ENCODE measurements around the gene CFAP141. TPM values are rescaled to one million over a fixed set of nuclear protein-coding genes. Genes with fewer than 3 reads are reported as not detected.

The CFAP141 gene
- total RNA-seq, 1 experiment from 2014 or later: not detected

DNA sequence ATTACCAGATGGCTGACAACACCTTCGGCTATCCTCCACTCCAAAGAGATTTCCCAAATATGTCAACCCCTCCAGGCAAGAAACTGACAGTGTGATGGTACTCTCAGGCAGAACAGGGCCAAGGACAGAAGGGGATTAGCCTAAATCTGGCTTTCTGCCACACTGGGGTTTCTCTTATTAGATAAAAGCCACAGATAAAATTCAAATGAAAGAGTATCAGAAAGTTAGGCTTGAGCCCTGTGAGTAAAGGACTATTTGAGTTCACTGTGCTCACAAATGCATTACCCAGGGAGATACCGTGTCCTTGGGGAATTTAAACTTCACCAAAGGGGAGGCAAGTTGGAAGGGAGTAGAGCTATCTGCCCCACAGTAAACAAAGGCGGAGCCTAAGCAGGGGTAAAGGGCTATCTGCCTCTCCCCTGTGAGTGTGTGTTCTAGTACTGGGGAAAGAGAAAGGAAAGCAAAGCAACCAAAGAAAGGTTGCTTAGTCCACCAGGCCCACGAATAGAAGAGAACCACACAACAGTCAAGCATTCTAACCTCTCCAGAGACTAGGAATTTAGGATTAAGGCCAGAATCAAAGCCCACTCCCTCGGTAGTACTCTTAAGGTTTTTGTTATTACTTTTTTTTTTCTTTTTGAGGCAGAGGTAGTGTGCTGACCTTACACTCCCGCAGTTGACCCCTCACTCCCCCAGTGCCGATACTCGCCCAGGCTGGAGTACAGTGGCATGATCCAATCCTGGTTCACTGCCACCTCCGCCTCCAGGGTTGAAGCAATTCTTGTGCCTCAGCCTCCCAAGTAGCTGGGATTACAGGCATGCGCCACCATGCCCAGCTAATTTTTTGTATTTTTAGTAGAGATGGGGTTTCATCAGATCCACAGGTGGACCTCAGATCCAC, 27.0 kb downstream of the CFAP141 start:
- peak overlapping the region; percentile 85 for H3K27ac Mint-ChIP-seq
- ATAC-seq (no peak), DNase-seq (ENCODE audit: low spot score) (no peak)
- no peaks in the 10 kb centered on the region for H3K9me3 Mint-ChIP-seq
- peak overlapping the region; percentile 48 for H3K4me3 Mint-ChIP-seq
- CTCF ChIA-PET: interaction anchor here (1.1 to 2.8 kb wide), 2 partner anchors 149 to 156 kb away, joined by 3 to 7 read pairs; no protein-coding TSS in a partner anchor
- no peak for TF ChIP-seq KAT7 (CRISPR knock-in tag; IDR thresholded peaks at IDR 0.05; ENCODE audit: borderline replicate concordance)
- TF ChIP-seq CREM (CRISPR knock-in tag; IDR thresholded peaks at IDR 0.05): no peak
- TF ChIP-seq, protein P1, sequence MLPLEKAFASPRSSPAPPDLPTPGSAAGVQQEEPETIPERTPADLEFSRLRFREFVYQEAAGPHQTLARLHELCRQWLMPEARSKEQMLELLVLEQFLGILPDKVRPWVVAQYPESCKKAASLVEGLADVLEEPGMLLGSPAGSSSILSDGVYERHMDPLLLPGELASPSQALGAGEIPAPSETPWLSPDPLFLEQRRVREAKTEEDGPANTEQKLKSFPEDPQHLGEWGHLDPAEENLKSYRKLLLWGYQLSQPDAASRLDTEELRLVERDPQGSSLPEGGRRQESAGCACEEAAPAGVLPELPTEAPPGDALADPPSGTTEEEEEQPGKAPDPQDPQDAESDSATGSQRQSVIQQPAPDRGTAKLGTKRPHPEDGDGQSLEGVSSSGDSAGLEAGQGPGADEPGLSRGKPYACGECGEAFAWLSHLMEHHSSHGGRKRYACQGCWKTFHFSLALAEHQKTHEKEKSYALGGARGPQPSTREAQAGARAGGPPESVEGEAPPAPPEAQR (CRISPR knock-in tag; IDR thresholded peaks at IDR 0.05): no peak
- TF ChIP-seq, protein P2, sequence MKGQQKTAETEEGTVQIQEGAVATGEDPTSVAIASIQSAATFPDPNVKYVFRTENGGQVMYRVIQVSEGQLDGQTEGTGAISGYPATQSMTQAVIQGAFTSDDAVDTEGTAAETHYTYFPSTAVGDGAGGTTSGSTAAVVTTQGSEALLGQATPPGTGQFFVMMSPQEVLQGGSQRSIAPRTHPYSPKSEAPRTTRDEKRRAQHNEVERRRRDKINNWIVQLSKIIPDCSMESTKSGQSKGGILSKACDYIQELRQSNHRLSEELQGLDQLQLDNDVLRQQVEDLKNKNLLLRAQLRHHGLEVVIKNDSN (CRISPR knock-in tag; IDR thresholded peaks at IDR 0.05): no peak
- no peak for TF ChIP-seq ETV6 (CRISPR knock-in tag; IDR thresholded peaks at IDR 0.05)
- TF ChIP-seq, protein P3, sequence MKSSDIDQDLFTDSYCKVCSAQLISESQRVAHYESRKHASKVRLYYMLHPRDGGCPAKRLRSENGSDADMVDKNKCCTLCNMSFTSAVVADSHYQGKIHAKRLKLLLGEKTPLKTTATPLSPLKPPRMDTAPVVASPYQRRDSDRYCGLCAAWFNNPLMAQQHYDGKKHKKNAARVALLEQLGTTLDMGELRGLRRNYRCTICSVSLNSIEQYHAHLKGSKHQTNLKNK (CRISPR knock-in tag; IDR thresholded peaks at IDR 0.05): no peak
- H3K27me3 Mint-ChIP-seq (ENCODE audit: low read depth): no peaks in the 10 kb centered on the region
- H3K36me3 Mint-ChIP-seq: peaks cover 29% of the 10 kb centered on the region
- H3K4me1 Mint-ChIP-seq: peaks cover 43% of the 10 kb centered on the region
- POLR2A ChIA-PET: interaction anchor here (1.5 kb wide), 1 partner anchor 41 kb away, joined by 4 read pairs; the partner anchor contains the start of gene UBAP2L

DNA sequence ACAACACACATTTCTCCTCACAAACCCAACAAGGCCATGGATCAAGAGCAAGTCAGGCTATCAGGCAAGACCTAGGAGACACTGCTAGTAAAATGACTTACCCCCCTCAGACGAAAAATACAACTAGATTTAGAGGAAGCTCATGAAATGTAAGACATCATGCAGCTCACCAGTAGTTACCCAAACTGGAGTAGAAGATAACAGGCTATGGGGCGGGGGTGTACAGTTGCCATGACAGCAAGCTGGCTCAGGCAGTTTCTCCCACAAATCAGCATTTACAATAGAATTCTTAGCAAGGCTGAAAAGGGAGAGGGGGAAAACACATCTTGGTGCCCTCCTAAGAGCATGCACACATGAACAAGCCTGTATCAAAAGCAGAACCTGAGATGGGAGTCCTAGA, 28.1 kb downstream of the CFAP141 start:
- DNase-seq (ENCODE audit: low spot score): no peak
- Mint-ChIP-seq H3K27ac (peak overlapping the region; percentile 71), H3K36me3 (peaks cover 31% of the 10 kb centered on the region), H3K9me3 (no peaks in the 10 kb centered on the region), H3K4me3 (no peak overlapping the region), H3K27me3 (ENCODE audit: low read depth) (no peaks in the 10 kb centered on the region), H3K4me1 (peaks cover 43% of the 10 kb centered on the region)
- POLR2A ChIA-PET: interaction anchor here (0.6 kb wide), 1 partner anchor 1296 kb away, joined by 3 read pairs; no protein-coding TSS in a partner anchor
- CTCF ChIA-PET: interaction anchor here (1.1 kb wide), 2 partner anchors 150 to 157 kb away, joined by 3 read pairs; no protein-coding TSS in a partner anchor
- no peak for ATAC-seq
- TF ChIP-seq, protein P4, sequence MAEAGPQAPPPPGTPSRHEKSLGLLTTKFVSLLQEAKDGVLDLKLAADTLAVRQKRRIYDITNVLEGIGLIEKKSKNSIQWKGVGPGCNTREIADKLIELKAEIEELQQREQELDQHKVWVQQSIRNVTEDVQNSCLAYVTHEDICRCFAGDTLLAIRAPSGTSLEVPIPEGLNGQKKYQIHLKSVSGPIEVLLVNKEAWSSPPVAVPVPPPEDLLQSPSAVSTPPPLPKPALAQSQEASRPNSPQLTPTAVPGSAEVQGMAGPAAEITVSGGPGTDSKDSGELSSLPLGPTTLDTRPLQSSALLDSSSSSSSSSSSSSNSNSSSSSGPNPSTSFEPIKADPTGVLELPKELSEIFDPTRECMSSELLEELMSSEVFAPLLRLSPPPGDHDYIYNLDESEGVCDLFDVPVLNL (CRISPR knock-in tag; IDR thresholded peaks at IDR 0.05; ENCODE audit: borderline replicate concordance, low read depth): no peak
- TF ChIP-seq, protein P5, sequence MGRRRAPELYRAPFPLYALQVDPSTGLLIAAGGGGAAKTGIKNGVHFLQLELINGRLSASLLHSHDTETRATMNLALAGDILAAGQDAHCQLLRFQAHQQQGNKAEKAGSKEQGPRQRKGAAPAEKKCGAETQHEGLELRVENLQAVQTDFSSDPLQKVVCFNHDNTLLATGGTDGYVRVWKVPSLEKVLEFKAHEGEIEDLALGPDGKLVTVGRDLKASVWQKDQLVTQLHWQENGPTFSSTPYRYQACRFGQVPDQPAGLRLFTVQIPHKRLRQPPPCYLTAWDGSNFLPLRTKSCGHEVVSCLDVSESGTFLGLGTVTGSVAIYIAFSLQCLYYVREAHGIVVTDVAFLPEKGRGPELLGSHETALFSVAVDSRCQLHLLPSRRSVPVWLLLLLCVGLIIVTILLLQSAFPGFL (CRISPR knock-in tag; IDR thresholded peaks at IDR 0.05; ENCODE audit: borderline replicate concordance): no peak
- TF ChIP-seq, protein P6, sequence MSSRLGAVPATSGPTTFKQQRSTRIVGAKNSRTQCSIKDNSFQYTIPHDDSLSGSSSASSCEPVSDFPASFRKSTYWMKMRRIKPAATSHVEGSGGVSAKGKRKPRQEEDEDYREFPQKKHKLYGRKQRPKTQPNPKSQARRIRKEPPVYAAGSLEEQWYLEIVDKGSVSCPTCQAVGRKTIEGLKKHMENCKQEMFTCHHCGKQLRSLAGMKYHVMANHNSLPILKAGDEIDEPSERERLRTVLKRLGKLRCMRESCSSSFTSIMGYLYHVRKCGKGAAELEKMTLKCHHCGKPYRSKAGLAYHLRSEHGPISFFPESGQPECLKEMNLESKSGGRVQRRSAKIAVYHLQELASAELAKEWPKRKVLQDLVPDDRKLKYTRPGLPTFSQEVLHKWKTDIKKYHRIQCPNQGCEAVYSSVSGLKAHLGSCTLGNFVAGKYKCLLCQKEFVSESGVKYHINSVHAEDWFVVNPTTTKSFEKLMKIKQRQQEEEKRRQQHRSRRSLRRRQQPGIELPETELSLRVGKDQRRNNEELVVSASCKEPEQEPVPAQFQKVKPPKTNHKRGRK (CRISPR knock-in tag; IDR thresholded peaks at IDR 0.05; ENCODE audit: borderline replicate concordance): no peak
- TF ChIP-seq GABPB1 (CRISPR knock-in tag; IDR thresholded peaks at IDR 0.05) (no peak), HMGA2 (CRISPR knock-in tag; IDR thresholded peaks at IDR 0.05) (no peak), NR2C2 (CRISPR knock-in tag; IDR thresholded peaks at IDR 0.05) (no peak), ATF1 (CRISPR knock-in tag; IDR thresholded peaks at IDR 0.05) (no peak), CREB1 (CRISPR knock-in tag; IDR thresholded peaks at IDR 0.05) (no peak)
- TF ChIP-seq, protein P7, sequence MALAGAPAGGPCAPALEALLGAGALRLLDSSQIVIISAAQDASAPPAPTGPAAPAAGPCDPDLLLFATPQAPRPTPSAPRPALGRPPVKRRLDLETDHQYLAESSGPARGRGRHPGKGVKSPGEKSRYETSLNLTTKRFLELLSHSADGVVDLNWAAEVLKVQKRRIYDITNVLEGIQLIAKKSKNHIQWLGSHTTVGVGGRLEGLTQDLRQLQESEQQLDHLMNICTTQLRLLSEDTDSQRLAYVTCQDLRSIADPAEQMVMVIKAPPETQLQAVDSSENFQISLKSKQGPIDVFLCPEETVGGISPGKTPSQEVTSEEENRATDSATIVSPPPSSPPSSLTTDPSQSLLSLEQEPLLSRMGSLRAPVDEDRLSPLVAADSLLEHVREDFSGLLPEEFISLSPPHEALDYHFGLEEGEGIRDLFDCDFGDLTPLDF (CRISPR knock-in tag; IDR thresholded peaks at IDR 0.05): no peak
- TF ChIP-seq, protein P8, sequence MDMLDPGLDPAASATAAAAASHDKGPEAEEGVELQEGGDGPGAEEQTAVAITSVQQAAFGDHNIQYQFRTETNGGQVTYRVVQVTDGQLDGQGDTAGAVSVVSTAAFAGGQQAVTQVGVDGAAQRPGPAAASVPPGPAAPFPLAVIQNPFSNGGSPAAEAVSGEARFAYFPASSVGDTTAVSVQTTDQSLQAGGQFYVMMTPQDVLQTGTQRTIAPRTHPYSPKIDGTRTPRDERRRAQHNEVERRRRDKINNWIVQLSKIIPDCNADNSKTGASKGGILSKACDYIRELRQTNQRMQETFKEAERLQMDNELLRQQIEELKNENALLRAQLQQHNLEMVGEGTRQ (CRISPR knock-in tag; IDR thresholded peaks at IDR 0.05): no peak
- TF ChIP-seq, protein P9, sequence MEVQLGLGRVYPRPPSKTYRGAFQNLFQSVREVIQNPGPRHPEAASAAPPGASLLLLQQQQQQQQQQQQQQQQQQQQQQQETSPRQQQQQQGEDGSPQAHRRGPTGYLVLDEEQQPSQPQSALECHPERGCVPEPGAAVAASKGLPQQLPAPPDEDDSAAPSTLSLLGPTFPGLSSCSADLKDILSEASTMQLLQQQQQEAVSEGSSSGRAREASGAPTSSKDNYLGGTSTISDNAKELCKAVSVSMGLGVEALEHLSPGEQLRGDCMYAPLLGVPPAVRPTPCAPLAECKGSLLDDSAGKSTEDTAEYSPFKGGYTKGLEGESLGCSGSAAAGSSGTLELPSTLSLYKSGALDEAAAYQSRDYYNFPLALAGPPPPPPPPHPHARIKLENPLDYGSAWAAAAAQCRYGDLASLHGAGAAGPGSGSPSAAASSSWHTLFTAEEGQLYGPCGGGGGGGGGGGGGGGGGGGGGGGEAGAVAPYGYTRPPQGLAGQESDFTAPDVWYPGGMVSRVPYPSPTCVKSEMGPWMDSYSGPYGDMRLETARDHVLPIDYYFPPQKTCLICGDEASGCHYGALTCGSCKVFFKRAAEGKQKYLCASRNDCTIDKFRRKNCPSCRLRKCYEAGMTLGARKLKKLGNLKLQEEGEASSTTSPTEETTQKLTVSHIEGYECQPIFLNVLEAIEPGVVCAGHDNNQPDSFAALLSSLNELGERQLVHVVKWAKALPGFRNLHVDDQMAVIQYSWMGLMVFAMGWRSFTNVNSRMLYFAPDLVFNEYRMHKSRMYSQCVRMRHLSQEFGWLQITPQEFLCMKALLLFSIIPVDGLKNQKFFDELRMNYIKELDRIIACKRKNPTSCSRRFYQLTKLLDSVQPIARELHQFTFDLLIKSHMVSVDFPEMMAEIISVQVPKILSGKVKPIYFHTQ (CRISPR knock-in tag; IDR thresholded peaks at IDR 0.05): no peak
- TF ChIP-seq, protein P10, sequence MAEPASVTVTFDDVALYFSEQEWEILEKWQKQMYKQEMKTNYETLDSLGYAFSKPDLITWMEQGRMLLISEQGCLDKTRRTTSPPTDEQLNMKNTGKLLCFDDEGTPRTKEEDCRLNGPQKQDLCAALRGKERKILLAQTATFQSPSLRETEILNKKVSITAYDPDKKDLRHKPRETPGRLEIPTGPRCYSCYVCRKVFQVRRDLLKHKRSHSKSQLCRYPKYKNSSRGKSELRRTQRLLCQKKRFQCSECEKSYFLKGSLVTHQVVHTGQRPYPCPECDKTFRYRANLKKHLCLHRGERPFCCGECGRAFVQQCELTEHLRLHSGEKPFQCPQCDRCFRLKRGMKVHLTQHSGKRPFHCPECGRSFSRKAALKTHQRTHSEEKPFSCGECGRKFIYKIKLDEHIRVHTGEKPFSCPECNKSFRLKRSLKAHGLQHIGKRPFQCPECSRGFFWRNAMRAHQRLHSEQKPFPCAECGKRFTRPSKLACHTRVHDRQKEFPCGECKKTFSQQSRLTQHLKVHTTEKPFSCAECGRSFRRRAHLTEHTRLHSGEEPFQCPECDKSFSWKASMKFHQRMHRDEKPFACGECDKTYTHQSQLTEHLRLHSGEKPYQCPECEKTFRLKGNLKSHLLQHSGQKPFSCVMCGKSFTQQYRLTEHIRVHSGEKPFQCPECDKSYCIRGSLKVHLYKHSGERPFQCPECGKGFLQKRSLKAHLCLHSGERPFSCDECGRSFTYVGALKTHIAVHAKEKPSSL (CRISPR knock-in tag; conservative IDR thresholded peaks at IDR 0.05): no peak

All from WTC11 (cell line).